IMR-90 (cell line): Measurements from ENCODE around the gene SESN1. TPM values are rescaled to one million over a fixed set of nuclear protein-coding genes. Genes with fewer than 3 reads are reported as not detected.

ENCODE experiments used
- ATAC-seq: fragments of 200-7000 bp; cut with Tn5 transposase; 2 replicates; pipeline ENCODE4 v1.9.1; 2020; ENCODE audit warnings: low read depth, mild to moderate bottlenecking, moderate library complexity
- BruUV-seq: library from RNA; stranded (reverse); fragments of 400-500 nt; replicated peaks from 2 replicates; lab custom pipeline; 2021; lab: Mats Ljungman, UMichigan
- CTCF ChIA-PET: fragments of 300-600 bp; formaldehyde crosslinking; extraction: SDS; loops from one replicate; lab custom pipeline; 2021; ENCODE audit warnings: antibody characterized with exemption; lab: Yijun Ruan, JAX
- POLR2A ChIA-PET: fragments of 300-600 bp; sonication (Branson Sonifier 250); formaldehyde crosslinking; loops from one replicate; lab custom pipeline; 2022; ENCODE audit warnings: antibody characterized with exemption; ENCODE audit not compliant: unreplicated experiment; lab: Charles Lee
- DNase-seq: peaks from one replicate; pipeline ENCODE4 v3.0.0; 2013
- H2AFZ ChIP-seq: replicated peaks from 2 replicates; pipeline ENCODE3; 2013; ENCODE audit warnings: low read length, mild to moderate bottlenecking; ENCODE audit not compliant: poor library complexity
- H2AK5ac ChIP-seq: 2 replicates; pipeline ENCODE4 v1.6.1; 2013; ENCODE audit warnings: low read depth, low read length, inconsistent platforms
- H2AK9ac ChIP-seq: replicated peaks from 2 replicates; pipeline ENCODE3; 2013; ENCODE audit warnings: mild to moderate bottlenecking, low read depth, low read length, moderate library complexity; ENCODE audit not compliant: poor library complexity
- H2BK120ac ChIP-seq: 2 replicates; pipeline ENCODE4 v1.6.1; 2013; ENCODE audit warnings: low read depth, low read length, inconsistent platforms
- H2BK15ac ChIP-seq: 3 replicates; pipeline ENCODE4 v1.6.1; 2013; ENCODE audit warnings: low read depth, low read length, inconsistent platforms
- H2BK20ac ChIP-seq: 2 replicates; pipeline ENCODE4 v1.6.1; 2013; ENCODE audit warnings: low read depth, mild to moderate bottlenecking, inconsistent platforms, low read length, moderate library complexity
- H2BK5ac ChIP-seq: 2 replicates; pipeline ENCODE4 v1.6.1; 2013; ENCODE audit warnings: mild to moderate bottlenecking, low read depth, low read length, inconsistent platforms; ENCODE audit not compliant: poor library complexity, severe bottlenecking
- H3K14ac ChIP-seq: replicated peaks from 2 replicates; pipeline ENCODE4 v1.6.1; 2013; ENCODE audit warnings: low read depth, low read length, inconsistent platforms
- H3K18ac ChIP-seq: 2 replicates; pipeline ENCODE4 v1.6.1; 2013; ENCODE audit warnings: low read depth, low read length, control low read depth
- H3K23ac ChIP-seq: 2 replicates; pipeline ENCODE4 v1.6.1; 2013; ENCODE audit warnings: low read depth, low read length, inconsistent platforms
- H3K27ac ChIP-seq: 2 replicates; pipeline ENCODE4 v1.5.1; 2013; ENCODE audit warnings: mild to moderate bottlenecking, control low read depth, low read length; ENCODE audit not compliant: insufficient read depth
- H3K27me3 ChIP-seq: 2 replicates; pipeline ENCODE4 v1.6.1; 2013; ENCODE audit warnings: low read length; ENCODE audit not compliant: control insufficient read depth, insufficient read depth
- H3K36me3 ChIP-seq: 2 replicates; pipeline ENCODE4 v1.6.1; 2013; ENCODE audit warnings: low read length, mixed read lengths; ENCODE audit not compliant: control insufficient read depth, insufficient read depth
- H3K4ac ChIP-seq: 2 replicates; pipeline ENCODE4 v1.6.1; 2013; ENCODE audit warnings: low read depth, low read length, inconsistent platforms
- H3K4me1 ChIP-seq: 2 replicates; pipeline ENCODE4 v1.6.1; 2013; ENCODE audit warnings: low read length, mixed read lengths; ENCODE audit not compliant: control insufficient read depth, insufficient read depth
- H3K4me2 ChIP-seq: 2 replicates; pipeline ENCODE4 v1.6.1; 2013; ENCODE audit warnings: low read depth, mild to moderate bottlenecking, control low read depth, low read length, moderate library complexity
- H3K4me3 ChIP-seq: 2 replicates; pipeline ENCODE4 v1.5.1; 2013; ENCODE audit warnings: low read depth, mild to moderate bottlenecking, control low read depth, low read length, moderate library complexity; ENCODE audit not compliant: insufficient read depth
- H3K56ac ChIP-seq: 2 replicates; pipeline ENCODE4 v1.6.1; 2013; ENCODE audit warnings: low read length, inconsistent platforms; ENCODE audit not compliant: insufficient read depth; ENCODE audit errors: extremely low read depth
- H3K79me1 ChIP-seq, 2 experiments: 2 replicates each; pipeline ENCODE4 v1.6.1; 2013; ENCODE audit warnings: low read length in 2 of 2, inconsistent platforms in 1 of 2, low read depth in 1 of 2
- H3K9ac ChIP-seq: 2 replicates; pipeline ENCODE4 v1.6.1; 2013; ENCODE audit warnings: low read depth, low read length, control low read depth
- H3K9me1 ChIP-seq: 2 replicates; pipeline ENCODE4 v1.6.1; 2013; ENCODE audit warnings: low read length, inconsistent platforms; ENCODE audit not compliant: insufficient read depth
- H3K9me3 ChIP-seq: 2 replicates; pipeline ENCODE4 v1.6.1; 2013; ENCODE audit warnings: low read length; ENCODE audit not compliant: control insufficient read depth, insufficient read depth
- H4K20me1 ChIP-seq: 2 replicates; pipeline ENCODE4 v1.6.1; 2013; ENCODE audit warnings: low read length, inconsistent platforms; ENCODE audit not compliant: insufficient read depth
- H4K5ac ChIP-seq: 2 replicates; pipeline ENCODE4 v1.6.1; 2013; ENCODE audit warnings: mild to moderate bottlenecking, low read depth, low read length, control low read depth
- H4K8ac ChIP-seq, 2 experiments: 2 replicates each; pipeline ENCODE4 v1.6.1; 2013; ENCODE audit warnings: low read depth in 2 of 2, low read length in 2 of 2, control low read depth in 1 of 2, inconsistent platforms in 1 of 2
- H4K91ac ChIP-seq: 2 replicates; pipeline ENCODE4 v1.6.1; 2013; ENCODE audit warnings: low read depth, low read length, inconsistent platforms; ENCODE audit not compliant: insufficient read depth
- CHD1 ChIP-seq: IDR thresholded peaks from 2 replicates; pipeline ENCODE4 v1.6.1; 2012; ENCODE audit warnings: low read depth, low read length, improper control_type of control experiment
- FOS ChIP-seq: fragments of 150-350 bp; IDR thresholded peaks from 2 replicates; pipeline ENCODE4 v1.6.1; 2016; ENCODE audit warnings: low read depth, low read length
- MAZ ChIP-seq: IDR thresholded peaks from 2 replicates; pipeline ENCODE4 v1.6.1; 2012; ENCODE audit warnings: low read depth, mild to moderate bottlenecking, low read length, improper control_type of control experiment, moderate library complexity, borderline replicate concordance
- NFE2L2 ChIP-seq: fragments of 150-350 bp; IDR thresholded peaks from 2 replicates; pipeline ENCODE4 v1.6.1; 2016; ENCODE audit warnings: low read depth, mild to moderate bottlenecking, low read length
- POLR2A ChIP-seq: IDR thresholded peaks from 2 replicates; pipeline ENCODE4 v1.6.1; 2012; ENCODE audit warnings: mild to moderate bottlenecking, low read depth, low read length
- RAD21 ChIP-seq: IDR thresholded peaks from 2 replicates; pipeline ENCODE4 v1.6.1; 2012; ENCODE audit warnings: low read length, improper control_type of control experiment
- RCOR1 ChIP-seq: IDR thresholded peaks from 2 replicates; pipeline ENCODE4 v1.6.1; 2012; ENCODE audit warnings: mild to moderate bottlenecking, low read length, improper control_type of control experiment; ENCODE audit not compliant: insufficient replicate concordance
- SMC3 ChIP-seq: fragments of 150-350 bp; IDR thresholded peaks from 2 replicates; pipeline ENCODE4 v1.6.1; 2016; ENCODE audit warnings: low read depth, mild to moderate bottlenecking, antibody characterized with exemption, low read length, moderate library complexity
- WGBS, 2 experiments: methylation state at CpG; one replicate each; pipeline versions ENCODE4 v1.1.5 to v1.1.7; 2013; ENCODE audit warnings: missing lambda C conversion rate in 2 of 2; ENCODE audit not compliant: insufficient read length in 1 of 2; ENCODE audit errors: extremely low coverage in 2 of 2; 5-methylcytosine and 5-hydroxymethylcytosine counted together
- dilution Hi-C: fragments of 300-500 bp; cut with HindIII; formaldehyde crosslinking; loops from one replicate; pipeline ENCODE4 v1.14.3; 2018; ENCODE audit warnings: low sequenced_read_pairs; ENCODE audit not compliant: unreplicated experiment
- in situ Hi-C: fragments of 300-500 bp; cut with MboI; formaldehyde crosslinking; loops from 3 replicates; pipeline ENCODE4 v1.14.3; 2019; ENCODE audit warnings: low sequenced_read_pairs, inconsistent platforms, mixed read lengths
- intact Hi-C: fragments of 100-400 bp; cut with micrococcal nuclease; formaldehyde crosslinking; loops from 2 replicates; pipeline ENCODE4 v1.10.0; 2022
- polyA plus RNA-seq, 3 experiments: library from polyadenylated mRNA; depleted of rRNA; stranded (reverse); fragments of >200 nt; gene quantifications; 2 replicates each; pipeline ENCODE4 v1.2.3, GENCODE V29; 2012; ENCODE audit warnings: low replicate concordance in 1 of 3
- total RNA-seq: library from RNA; depleted of rRNA; stranded (reverse); fragments of >200 nt; gene quantifications from 2 replicates; pipeline ENCODE4 v1.2.3, GENCODE V29; 2012
- TF ChIP-seq, protein P1 (sequence below): fragments of 150-350 bp; IDR thresholded peaks from 2 replicates; pipeline ENCODE4 v1.6.1; 2017; ENCODE audit warnings: mild to moderate bottlenecking, antibody characterized with exemption, low read length, low read depth

SESN1 gene
- total and polyA plus RNA-seq, 2 of the 4 experiments (the other 2 are of a cell fraction), result 9.7 to 16.7 TPM

DNA sequence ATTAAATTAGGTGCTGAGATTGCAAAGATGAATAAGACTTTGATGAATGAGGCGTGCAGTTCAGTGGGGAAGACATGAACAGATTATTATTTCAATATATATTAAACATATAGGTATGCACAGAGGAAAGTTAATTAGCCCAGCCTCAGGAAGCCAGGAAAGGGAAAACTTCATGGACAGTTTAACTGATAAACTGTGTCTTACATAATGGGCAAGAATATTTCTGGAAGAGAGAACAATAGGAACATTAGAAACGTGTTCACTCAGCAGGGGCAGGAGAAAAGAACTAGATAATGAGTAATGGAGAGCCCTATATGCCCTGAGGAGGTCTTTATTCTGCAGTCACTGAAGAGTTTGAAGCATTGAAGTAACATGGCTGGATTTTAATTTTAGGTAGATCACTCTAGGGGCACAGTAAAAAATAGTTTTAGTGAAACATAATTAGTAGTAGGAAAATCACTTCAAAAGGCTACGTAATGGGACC is 24.3 kb upstream of the SESN1 start:
- H2AFZ ChIP-seq, result no peak overlapping the region
- H2BK20ac ChIP-seq, result no peak overlapping the region
- H3K4me1 ChIP-seq, result 0 out of 2 replicates have a peak, but pooled peaks cover 2% of the 10 kb centered on the region
- H3K79me1 ChIP-seq, result peaks cover 17 to 32% of the 10 kb centered on the region in 2 experiments
- no peak overlapping the region for H3K9ac ChIP-seq
- H3K4me3 ChIP-seq, result no peak overlapping the region
- 100% methylated on average over 1 of the region's 3 CpGs; no CpG with 5 or more reads in 1 of the 2 experiments for WGBS, 2 experiments
- H4K5ac ChIP-seq, result no peak overlapping the region
- no peak overlapping the region for H3K4me2 ChIP-seq
- no TSS peak for BruUV-seq
- no peak overlapping the region for H3K27ac ChIP-seq
- no peak overlapping the region for H4K91ac ChIP-seq
- H3K23ac ChIP-seq, result no peak overlapping the region
- no peaks in the 10 kb centered on the region for H3K27me3 ChIP-seq
- H2BK5ac ChIP-seq, result no peak overlapping the region
- no peak overlapping the region for H3K56ac ChIP-seq
- no peaks in the 10 kb centered on the region for H3K9me3 ChIP-seq
- no peak overlapping the region for H4K8ac ChIP-seq
- in situ Hi-C loops (no loop called here), dilution Hi-C loops (no loop called here), intact Hi-C loops (no loop called here)
- no peaks in the 10 kb centered on the region for H3K36me3 ChIP-seq
- no peak overlapping the region for H3K14ac ChIP-seq
- H2BK120ac ChIP-seq, result no peak overlapping the region
- no peaks in the 10 kb centered on the region for H3K9me1 ChIP-seq
- TF ChIP-seq MAZ (no peak), RAD21 (no peak), CHD1 (no peak), RCOR1 (no peak), SMC3 (no peak), FOS (no peak), NFE2L2 (no peak), POLR2A (no peak)
- TF ChIP-seq, protein P1, sequence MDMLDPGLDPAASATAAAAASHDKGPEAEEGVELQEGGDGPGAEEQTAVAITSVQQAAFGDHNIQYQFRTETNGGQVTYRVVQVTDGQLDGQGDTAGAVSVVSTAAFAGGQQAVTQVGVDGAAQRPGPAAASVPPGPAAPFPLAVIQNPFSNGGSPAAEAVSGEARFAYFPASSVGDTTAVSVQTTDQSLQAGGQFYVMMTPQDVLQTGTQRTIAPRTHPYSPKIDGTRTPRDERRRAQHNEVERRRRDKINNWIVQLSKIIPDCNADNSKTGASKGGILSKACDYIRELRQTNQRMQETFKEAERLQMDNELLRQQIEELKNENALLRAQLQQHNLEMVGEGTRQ, result no peak
- ChIA-PET CTCF (no interaction called here), POLR2A (no interaction called here)
- no peak overlapping the region for H2BK15ac ChIP-seq
- no peak overlapping the region for H3K4ac ChIP-seq
- ATAC-seq, result no peak
- no peak overlapping the region for H2AK5ac ChIP-seq
- no peak overlapping the region for H3K18ac ChIP-seq
- H2AK9ac ChIP-seq, result no peak overlapping the region
- no peak for DNase-seq
- H4K20me1 ChIP-seq, result no peaks in the 10 kb centered on the region
